HUDEP-2 (cell line): ENCODE data around the gene CDC37.
"Not testable (repeated sequence)": the region's sequence is repeated elsewhere in the genome, so short reads cannot be mapped to it uniquely, and the experiment has no call there.

Experiments used
- DNase-seq, 76 experiments: peaks; one replicate each; lab custom pipeline; 2025; ENCODE audit not compliant: unreplicated experiment in 76 of 76; lab: John Stamatoyannopoulos, UW

Gene CDC37

DNA sequence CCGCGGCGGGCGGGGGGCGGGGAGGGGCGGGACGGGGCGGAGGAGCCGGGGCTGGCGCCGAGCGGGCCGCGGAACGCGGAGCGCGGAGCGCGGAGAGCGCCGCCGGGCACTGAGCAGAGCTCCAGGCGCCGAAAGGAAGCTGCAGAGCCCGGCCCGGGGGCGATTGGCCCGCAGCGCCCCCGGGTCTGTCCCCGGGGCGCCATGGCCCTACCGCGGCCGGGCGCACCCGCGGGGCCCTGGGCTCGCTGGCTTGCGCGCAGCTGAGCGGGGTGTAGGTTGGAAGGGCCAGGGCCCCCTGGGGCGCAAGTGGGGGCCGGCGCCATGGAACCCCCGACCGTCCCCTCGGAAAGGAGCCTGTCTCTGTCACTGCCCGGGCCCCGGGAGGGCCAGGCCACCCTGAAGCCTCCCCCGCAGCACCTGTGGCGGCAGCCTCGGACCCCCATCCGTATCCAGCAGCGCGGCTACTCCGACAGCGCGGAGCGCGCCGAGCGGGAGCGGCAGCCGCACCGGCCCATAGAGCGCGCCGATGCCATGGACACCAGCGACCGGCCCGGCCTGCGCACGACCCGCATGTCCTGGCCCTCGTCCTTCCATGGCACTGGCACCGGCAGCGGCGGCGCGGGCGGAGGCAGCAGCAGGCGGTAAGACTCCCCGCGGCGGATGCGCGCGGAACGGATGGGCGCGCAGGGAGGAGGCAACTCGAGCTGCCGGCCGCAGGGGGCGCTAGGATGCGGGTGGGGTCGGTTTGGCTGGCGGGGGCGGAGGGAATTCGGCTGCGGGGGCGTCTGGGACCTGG lies 17.3 kb upstream of the CDC37 start, which contains the start of gene PDE4A:
PDE4A (plus strand) TSS at position 95 of the 796 bp plus-strand sequence; CDS start at position 322, 227 bp downstream.
- DNase-seq, result peak in 63 of 76 experiments; percentile 27 to 92 (median 73)

DNA sequence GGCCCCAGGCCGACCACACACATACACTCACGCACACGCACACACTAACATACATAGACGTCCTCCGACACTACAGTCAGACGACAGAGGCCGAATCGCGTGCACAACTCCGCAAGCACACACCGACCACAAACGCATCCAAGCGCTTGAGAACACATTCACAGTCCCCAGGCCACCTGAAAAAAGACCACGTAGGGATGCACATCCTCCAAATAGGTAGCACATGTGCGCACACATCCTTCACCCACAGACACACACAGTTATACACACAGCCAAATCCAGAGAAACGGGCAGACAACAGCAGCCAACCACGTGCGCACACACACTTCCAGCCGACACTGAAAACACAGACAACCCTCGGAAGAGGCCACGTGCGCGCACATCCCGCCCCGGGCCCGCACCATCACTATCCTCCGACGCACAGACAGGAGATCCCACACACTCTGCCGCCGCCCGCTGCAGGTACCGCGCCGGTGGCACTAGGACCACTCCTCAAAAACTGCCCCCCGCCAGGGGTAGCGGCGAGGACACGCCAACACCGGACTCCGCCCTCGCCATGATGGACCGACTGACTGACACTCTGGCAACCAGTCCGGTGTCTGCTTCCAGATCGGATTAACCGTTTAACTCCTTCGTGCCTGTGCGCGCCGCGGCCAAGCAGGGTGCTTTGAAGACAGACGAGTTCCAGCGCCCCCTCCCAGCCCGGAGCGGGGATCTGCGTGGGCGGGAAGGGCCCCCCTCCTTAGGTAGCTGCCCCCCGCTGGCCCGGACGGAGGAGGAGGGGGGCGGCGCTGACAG lies 16.5 kb upstream of the CDC37 start:
- DNase-seq, result peak; percentile 75 to 99 (median 96)

DNA sequence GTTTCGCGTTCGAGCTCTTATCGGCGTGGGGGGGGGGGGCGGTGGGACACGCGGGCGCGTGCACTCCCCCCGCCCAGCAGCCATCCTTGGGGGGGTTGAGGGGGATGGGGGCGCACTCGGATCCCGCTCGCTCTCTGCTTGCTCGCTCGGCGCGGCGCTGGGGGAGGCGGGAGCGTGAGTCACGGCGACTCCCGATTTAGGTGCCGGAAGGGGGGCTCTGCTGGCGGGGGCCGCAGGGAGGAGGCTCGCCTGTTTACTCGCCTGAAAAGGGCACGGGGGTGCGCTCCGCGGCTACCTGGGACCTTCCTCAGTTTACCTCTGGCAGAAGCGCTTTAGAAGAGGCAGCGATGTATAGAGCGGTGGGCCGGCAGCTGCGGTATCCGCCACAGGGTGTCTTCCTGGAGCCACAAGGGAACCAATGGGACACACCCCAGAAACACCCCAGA lies 15.9 kb upstream of the CDC37 start:
- DNase-seq, result peak in 46 of 76 experiments; percentile 49 to 99 (median 71)

DNA sequence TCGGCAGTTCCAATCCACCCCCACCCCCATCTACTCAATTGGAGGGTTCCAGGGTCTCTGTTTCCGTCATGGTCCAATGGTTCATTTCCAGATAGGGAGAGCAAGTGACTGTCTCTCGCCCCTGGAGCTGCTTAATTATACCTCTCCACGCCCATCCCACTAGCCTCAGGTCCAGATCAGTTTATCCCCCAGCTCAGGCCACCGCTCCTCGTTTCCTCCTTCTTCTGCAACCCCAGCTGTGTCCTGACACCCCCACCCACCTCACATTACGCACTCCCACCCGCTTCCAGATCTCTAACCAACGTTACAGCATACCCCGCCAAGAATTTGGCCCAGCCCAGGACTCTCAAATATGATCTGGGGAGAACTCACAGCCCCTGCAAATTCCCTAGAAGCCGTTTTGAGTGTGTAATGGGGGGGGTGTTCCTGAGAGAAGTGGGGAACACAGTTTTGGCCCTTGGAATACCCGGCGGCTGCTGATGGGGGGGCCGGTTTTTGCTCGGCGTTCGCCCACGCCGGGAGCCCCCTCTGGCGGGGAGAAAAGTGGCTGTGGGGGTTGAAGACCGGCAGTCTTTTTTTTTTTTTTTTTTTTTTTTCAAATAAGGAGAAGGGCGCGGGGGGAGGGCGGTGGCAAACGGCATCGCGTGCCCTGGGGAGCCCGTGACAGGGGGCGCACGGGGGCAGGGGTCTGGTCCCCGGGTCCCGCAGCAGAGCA lies 15.3 kb upstream of the CDC37 start:
- DNase-seq, result peak in 42 of 76 experiments; percentile 13 to 72 (median 48)

DNA sequence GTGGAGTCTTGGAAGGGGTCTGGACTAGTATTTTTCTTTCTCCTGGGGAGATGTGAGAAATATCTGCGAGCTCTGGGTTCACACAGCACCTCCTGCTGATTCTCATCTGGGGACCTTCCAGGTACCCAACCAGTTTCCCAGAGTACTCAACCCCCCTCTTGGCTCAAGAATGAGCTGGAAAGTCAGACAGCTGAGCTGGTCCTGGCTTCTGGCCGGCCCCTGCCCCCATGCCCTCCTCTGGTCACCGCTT lies 14.8 kb upstream of the CDC37 start:
- peak in 11 of 76 experiments; percentile 30 to 65 (median 51) for DNase-seq

DNA sequence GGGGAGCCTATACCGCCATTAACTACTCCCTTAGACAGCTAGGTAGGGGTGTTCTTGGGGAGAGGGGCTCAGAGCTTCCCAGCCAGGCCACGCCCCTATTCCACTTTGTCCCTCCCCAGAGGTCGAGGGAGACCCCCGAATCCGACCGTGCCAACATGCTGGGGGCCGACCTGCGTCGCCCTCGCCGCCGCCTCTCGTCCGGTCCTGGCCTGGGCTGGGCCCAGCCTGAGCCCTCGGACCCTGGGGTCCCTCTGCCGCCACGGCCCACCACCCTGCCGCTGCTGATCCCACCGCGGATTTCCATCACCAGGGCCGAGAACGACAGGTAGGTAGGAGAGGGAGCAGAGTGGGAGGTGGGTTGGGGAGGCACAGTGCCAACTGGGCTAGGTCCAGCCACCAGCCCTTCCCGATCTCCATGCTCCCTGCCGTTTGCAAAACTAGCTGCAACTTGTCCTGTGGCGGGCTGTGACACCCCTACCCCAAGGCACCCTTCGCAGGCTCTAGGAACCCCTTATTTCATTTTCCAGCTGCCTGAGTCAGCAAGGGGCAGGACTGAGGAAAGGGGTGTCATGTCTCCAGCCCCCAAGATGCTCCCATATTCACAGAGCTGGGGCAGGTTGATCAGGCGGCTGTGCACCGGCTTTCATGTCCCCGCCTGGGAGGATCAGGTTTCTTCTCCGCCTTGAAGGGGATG lies 14.3 kb upstream of the CDC37 start:
- peak in 24 of 76 experiments; percentile 17 to 95 (median 42) for DNase-seq

DNA sequence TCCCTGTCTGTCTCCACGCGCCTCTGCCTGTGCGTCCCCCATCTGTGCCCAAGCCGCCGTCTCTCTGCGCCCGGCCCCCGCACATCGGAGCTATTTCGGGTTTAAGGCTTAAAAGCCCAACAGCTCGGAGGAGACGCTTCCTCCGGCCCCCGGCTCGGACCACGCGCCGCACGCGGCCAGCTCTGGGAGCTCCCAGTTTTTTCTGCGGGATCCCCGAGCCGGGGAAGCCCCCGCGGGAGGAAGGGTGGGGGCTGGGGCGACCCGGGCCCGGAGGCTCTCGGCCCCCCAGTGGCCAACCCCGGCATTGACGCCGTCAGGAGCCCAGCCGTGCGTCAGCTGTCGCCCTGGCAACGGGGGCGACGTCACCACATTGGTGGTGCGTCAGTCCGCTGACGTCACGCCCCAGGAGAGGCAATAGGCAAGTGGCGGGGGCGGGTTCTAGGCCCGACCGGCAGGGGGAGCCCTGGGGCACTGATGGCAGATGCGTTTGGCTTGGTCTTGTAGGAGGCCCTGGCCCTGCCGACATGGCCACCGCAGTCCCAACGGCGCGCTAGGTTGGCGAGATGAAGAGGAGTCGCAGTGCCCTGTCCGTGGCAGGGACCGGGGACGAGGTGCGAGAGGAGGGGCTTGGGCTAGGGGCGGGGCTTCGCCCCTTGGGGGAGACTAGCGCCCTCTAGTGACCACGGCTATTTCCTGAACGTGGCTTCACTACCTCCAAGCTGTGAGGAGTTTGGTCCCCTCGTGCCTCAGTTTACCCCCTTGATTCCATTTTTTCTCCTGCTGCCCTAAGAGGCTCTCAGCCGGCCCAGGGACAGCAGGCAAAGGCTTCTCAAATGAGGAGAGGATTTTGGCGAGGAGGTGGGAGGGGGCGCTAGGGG lies 13.3 kb upstream of the CDC37 start:
- peak; percentile 70 to 100 (median 97) for DNase-seq

DNA sequence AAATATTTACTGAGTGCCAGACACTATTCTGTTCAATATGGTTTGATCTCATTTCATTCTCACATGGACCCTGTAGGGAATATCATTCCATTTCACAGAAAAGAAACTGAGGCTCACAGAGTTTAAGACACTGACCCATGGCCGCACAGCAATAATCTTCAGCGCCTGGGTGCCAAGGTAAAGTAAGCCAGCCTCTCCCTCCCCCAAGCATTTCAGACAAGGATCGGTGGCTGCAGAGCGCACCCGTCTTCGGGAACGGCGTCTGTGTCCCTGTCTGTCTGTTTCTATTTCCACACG lies 12.7 kb upstream of the CDC37 start:
- DNase-seq, result peak in 3 of 76 experiments; percentile 35 to 53 (median 45)

DNA sequence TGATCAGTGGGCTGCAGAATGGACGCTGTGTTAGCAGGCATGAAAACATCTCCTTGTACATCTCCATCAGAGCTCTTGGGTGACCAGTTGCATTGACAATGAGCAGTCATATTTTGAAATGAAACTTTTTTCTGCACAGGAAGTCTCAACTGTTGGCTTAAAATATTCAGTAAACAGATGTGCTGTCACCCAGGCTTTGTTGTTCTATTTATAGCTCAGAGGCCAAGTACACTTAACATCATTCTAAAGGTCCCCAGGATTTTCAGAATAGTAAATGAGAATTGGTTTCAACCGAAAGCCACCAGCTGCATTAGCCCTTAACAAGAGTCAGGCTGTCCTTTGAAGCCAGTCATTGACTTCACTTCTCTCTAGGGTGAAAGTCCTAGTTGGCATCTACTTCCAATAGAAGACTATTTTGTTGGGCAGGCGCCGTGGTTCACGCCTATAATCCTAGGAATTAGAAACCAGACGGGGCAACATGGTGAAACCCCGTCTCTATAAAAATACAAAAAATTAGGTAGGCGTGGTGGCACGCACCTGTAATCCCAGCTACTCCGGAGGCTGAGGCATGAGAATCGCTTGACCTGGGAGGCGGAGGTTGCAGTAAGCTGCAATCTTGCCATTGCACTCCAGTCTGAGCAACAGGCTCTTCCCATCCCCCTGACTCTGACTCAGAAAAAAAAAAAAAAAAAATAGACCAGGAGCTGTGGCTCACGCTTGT lies 9.1 kb upstream of the CDC37 start:
- DNase-seq, result no peak

DNA sequence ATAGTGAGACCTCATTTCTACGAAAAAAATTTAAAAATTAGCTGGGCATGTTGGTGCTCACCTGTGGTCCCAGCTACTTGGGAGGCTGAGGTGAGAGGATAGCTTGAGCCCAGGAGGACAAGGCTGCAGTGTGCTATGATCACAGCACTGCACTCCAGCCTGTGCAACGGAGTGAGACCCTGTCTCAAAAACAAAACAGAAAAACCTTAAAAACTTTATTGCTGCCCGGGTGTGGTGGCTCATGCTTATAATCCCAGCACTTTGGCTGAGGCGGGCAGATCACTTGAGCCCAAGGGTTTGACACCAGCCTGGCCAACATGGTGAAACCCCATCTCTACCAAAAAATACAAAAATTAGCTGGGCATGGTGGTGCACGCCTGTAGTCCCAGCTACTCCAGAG lies 7.9 kb upstream of the CDC37 start:
- not testable (repeated sequence) for DNase-seq

DNA sequence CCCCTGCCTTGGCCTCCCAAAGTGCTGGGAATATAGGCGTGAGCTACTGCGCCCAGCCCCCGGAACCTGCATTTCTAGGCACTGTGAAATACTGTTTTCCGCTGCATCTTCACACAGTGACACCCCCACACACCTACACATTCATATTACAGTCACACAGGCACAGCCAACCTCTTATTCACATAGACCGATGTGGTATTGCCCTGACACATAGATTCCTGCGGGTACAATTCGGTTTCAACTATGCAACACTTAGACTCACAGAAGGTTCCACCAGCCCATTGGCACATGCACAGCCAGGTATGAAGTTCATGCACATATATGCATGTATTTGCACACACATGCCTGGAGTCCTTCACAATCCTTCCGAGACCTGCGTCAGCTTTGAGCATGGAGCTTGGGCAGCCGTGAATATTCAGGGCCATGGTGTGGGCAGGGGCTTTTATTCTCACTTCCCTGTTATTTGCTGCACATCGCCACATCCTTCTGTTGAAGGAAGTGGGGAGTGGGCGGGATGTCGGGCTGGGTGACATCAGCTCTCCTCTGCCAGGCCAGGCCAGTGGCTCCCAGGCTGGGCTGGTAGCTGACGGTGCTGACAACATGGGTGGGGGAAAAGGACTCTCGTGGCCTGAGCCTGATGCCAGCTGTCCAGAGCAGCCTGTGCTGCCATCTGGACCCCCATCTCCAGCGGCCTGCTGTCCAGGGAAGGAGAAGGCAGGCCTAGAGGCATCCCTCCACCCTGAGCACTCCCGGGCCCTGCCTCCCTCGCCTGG lies 5.4 kb upstream of the CDC37 start:
- no peak for DNase-seq

DNA sequence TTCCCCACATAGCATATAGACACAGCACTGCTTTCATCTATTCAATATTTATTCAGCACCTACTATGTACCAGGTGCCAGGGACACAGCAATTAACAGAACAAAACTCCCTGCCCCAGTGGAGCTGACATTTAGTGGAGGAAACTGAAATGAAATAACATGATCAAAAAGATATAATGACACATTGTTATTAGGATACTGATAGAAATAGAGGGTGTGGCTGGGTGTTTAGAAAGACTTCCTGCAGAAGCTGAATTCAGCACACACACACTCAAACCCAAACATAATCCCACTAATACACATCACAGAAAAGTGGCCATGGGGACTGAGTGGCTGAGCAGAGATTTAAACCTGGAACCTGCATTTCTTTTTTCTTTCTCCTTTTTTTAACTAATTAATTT lies 3.8 kb upstream of the CDC37 start:
- no peak for DNase-seq

DNA sequence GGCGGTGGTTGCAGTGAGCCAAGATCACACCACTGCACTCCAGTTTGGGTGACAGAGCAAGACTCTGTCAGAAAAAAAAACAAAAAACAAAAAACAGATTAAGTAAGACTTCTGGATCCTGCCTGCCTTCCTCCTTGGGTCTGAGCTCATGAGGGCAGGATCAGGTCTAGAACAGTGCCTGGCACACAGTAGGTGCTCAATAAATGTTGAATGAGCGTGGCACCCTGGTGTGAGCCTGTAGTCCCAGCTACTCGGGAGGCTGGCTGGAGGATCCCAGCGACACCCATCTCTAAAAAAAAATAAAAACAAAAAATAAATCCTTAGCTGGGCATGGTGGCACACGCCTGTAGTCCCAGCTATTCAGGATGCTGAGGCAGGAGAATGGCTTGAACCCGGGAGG lies 2.8 kb upstream of the CDC37 start:
- DNase-seq, result no peak

DNA sequence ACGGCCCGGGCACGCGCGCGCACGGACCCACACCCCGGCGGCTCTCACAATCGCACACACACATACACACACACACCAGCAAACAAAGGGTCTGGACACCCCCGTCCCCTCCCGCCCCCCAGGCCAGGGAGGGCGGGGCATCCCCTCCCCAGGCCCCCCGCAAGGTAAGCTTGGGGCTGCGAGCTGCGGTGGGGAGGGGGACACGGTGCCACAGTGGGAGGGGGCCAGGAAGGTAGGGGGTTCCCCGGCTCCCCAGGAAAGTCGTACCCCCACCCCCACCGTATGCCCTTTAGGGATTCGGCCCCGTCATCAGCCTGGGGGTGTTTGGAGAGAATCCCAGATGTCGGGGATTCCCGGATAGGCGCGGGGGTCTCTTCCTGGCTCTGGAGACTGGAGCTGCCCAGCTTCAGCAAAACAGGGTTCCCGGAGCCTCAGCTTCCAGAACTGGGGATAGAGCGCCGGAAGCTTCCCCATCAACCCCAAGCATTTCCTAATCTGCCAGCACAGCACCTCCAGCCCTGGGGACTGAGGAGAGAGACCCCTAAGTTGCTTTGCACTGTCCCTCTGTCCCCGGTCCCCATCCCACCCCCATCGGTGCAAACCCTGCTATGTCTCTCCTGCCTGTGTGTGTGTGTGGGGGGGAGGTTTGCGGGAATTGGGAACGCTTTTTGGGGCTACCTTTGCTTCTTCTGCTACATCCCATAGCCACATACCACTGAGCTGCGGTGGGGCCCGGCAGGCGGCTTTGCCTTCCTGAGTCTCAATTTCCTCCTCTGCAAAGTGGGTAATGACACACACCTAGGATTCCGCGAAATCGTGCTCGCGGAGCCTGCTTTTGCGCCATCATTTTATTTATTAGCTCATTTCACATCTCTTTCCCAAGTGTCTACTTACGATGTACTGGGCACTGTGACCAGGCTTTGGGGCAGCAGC lies 1.8 kb upstream of the CDC37 start:
- DNase-seq, result no peak

DNA sequence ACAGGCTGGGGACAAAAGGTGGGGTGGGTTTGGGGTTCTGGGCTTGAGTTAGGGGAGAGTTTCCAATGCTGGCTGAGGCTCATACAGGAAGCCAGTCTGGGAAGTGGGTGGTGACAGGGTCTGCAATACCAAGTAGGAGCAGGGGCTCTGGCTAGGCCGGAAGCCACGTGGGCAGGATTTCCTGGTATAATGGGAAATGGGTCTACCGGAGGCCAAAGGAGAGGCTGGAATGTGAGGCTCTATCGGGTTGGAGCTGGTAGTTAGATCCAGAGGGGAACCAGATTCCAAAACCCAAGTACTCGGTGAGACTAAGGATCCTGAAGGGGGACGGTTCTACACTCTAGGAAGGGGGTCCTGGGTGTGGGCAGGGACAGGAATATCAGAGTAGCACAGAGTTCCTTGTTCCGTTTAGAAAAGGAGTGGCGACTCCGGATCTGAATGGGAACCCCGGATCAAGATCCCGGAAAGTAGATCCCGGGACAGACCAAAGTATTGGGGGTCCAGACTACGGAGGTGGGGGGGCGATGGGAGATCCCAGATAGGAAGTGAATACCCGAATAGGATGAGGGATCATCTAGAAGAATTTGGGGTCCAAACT lies 802 bp downstream of the CDC37 start:
- peak in 5 of 76 experiments; percentile 12 to 20 (median 18) for DNase-seq

DNA sequence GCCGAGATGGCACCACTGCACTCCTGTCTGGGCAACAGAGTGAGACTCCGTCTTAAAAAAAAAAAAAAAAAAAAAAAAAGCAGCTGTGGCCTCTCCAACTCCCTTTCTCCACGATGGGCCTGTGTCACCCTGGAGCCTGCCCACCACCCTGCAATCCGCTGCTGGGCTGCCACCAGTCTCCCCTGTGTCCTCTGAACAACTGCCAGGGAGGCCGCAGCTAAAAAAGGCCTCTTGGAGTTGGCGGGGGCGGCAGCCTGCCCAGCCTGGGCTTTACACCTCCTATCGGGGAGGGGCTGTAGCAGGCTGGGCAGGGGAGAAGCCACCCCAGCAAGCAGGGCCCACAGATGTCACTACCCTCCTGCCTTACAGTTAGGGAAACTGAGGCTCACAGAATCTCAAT lies 3.5 kb downstream of the CDC37 start:
- no peak for DNase-seq

DNA sequence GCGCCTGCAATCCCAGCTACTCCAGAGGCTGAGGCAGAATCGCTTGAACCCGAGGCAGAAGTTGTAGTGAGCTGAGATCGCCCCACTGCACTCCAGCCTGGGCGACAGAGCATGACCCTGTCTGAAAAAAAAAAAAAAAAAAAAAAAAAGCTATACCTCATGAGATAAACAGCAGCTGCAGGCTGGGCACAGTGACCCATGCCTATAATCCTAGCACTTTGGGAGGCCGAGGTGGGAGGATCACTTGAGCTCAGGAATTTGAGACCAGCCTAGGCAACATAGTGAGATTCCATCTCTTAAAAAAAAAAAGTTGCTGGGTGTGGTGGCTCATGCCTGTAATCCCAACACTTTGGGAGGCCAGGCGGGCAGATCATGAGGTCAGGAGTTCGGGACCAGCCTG lies 4.0 kb downstream of the CDC37 start:
- DNase-seq, result not testable (repeated sequence)
